ENCODE data around the gene C9orf57. TPM values are rescaled to one million over a fixed set of nuclear protein-coding genes. Genes with fewer than 3 reads are reported as not detected.
"Not testable (repeated sequence)": the region's sequence is repeated elsewhere in the genome, so short reads cannot be mapped to it uniquely, and the experiment has no call there.

The C9orf57 gene, protein sequence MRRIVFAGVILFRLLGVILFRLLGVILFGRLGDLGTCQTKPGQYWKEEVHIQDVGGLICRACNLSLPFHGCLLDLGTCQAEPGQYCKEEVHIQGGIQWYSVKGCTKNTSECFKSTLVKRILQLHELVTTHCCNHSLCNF
- total RNA-seq (not detected in 2 replicates), polyA plus RNA-seq (not detected in 2 replicates), polyA minus RNA-seq (not detected in 2 replicates)
- total RNA-seq (2013), result 0.05 TPM

DNA sequence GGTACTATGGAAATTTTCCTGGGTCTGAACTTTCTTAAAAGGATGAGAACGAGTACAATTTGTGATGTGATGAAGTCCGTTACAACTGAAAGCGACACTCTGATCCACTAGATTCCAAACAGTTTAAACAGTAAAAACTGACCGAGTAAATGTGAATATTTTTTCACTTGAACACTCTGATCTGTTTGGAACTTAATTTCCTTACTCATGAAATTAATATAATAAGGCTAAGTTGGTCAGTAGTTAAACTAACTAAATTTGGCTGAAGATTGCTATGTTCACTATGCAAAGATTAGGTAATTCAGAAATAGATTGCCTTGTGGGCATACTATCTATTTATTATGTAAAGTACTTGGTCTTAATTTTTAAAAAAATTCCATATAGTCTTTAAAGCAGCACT, at the start of gene C9orf57:
Gene C9orf57 (minus strand): TSS at position 101 of the 400 bp plus-strand sequence. CDS start 1,282 bp downstream, outside the sequence.
- Histone ChIP-seq H3K27me3 (replicated peaks in 1 of 4; ENCODE audit: control extremely low read depth in 1 of 4, control insufficient read depth in 3 of 4, insufficient read depth in 4 of 4, low read length in 3 of 4) (no peaks in the 10 kb centered on the region), H3K9me3 (ENCODE audit: control extremely low read depth in 1 of 3, control insufficient read depth in 2 of 3, insufficient read depth in 1 of 3, low read length in 2 of 3) (no peaks in the 10 kb centered on the region), H3K36me3 (replicated peaks in 1 of 2; ENCODE audit: control extremely low read depth in 1 of 2, control insufficient read depth in 1 of 2, extremely low read depth in 1 of 2, insufficient read depth in 2 of 2, low read length in 1 of 2) (no peaks in the 10 kb centered on the region), H3K4me3 (ENCODE audit: control extremely low read depth in 1 of 5, extremely low read depth in 1 of 5, insufficient read depth in 1 of 5, low read depth in 2 of 5, low read length in 4 of 5) (no peak within 1 kb of the TSS), H3K9ac (ENCODE audit: low read length) (no peak within 1 kb of the TSS), H4K20me1 (ENCODE audit: control insufficient read depth, insufficient read depth, low read length, poor library complexity, severe bottlenecking) (no peaks in the 10 kb centered on the region), H3K4me2 (replicated peaks; ENCODE audit: low read depth, low read length, poor library complexity, severe bottlenecking) (no peak within 1 kb of the TSS), H2AFZ (ENCODE audit: insufficient read depth, low read depth, low read length, poor library complexity, severe bottlenecking) (no peak within 1 kb of the TSS), H3K79me2 (ENCODE audit: control insufficient read depth, insufficient read depth, low read length) (no peaks in the 10 kb centered on the region), H3K27ac (ENCODE audit: low read length in 2 of 2) (no peak within 1 kb of the TSS), H3K4me1 (ENCODE audit: control insufficient read depth in 2 of 2, insufficient read depth in 2 of 2, low read length in 2 of 2) (no peaks in the 10 kb centered on the region)
- intact Hi-C loops (cut with micrococcal nuclease), result no loop called here
- Mint-ChIP-seq H3K4me3 (no peak within 1 kb of the TSS), H3K9me3 (ENCODE audit: insufficient read depth) (no peaks in the 10 kb centered on the region), H3K27ac (no peak within 1 kb of the TSS), H3K27me3 (peaks cover 8% of the 10 kb centered on the region), H3K4me1 (no peaks in the 10 kb centered on the region)
- ChIA-PET POLR2A (no interaction called here), CTCF (no interaction called here)
- TF ChIP-seq, protein P1, sequence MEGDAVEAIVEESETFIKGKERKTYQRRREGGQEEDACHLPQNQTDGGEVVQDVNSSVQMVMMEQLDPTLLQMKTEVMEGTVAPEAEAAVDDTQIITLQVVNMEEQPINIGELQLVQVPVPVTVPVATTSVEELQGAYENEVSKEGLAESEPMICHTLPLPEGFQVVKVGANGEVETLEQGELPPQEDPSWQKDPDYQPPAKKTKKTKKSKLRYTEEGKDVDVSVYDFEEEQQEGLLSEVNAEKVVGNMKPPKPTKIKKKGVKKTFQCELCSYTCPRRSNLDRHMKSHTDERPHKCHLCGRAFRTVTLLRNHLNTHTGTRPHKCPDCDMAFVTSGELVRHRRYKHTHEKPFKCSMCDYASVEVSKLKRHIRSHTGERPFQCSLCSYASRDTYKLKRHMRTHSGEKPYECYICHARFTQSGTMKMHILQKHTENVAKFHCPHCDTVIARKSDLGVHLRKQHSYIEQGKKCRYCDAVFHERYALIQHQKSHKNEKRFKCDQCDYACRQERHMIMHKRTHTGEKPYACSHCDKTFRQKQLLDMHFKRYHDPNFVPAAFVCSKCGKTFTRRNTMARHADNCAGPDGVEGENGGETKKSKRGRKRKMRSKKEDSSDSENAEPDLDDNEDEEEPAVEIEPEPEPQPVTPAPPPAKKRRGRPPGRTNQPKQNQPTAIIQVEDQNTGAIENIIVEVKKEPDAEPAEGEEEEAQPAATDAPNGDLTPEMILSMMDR (IDR thresholded peaks at IDR 0.05), result no peak
- TF ChIP-seq EZH2 (IDR thresholded peaks at IDR 0.05; ENCODE audit: borderline replicate concordance, insufficient read depth, low read depth, low read length, poor library complexity, severe bottlenecking), result no peak
- WGBS (ENCODE audit: insufficient coverage), result no CpG with 5 or more reads among the region's 4 CpGs
- ATAC-seq (ENCODE audit: low read depth), result no peak
- no peak for DNase-seq

DNA sequence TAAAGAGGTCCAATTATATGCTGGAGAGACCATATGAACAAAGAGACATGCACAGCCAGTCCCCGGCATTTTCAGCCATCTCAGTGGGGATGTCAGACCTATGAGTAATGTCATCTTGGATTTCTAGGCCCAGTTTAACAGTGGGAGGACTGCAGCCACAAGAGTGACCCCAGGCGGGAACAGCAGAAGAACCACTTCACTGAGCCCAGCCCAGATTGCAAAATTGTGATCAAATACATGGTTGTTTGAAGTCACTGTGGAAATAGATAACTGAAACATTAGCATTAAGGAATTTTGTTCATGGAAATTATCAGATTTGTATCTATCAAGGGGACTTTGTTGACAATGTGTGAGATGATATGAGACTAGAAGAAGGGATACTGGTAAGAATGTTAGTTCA, 42.1 kb upstream of the C9orf57 start:
- intact Hi-C loops (cut with micrococcal nuclease), result no loop called here
- Histone ChIP-seq H3K4me3 (ENCODE audit: control extremely low read depth in 1 of 5, extremely low read depth in 1 of 5, insufficient read depth in 1 of 5, low read depth in 2 of 5, low read length in 4 of 5) (no peak overlapping the region), H3K27me3 (replicated peaks in 1 of 4; ENCODE audit: control extremely low read depth in 1 of 4, control insufficient read depth in 3 of 4, insufficient read depth in 4 of 4, low read length in 3 of 4) (no peaks in the 10 kb centered on the region), H3K4me1 (ENCODE audit: control insufficient read depth in 2 of 2, insufficient read depth in 2 of 2, low read length in 2 of 2) (no peaks in the 10 kb centered on the region), H3K27ac (ENCODE audit: low read length in 2 of 2) (no peak overlapping the region), H2AFZ (ENCODE audit: insufficient read depth, low read depth, low read length, poor library complexity, severe bottlenecking) (no peak overlapping the region), H3K36me3 (replicated peaks in 1 of 2; ENCODE audit: control extremely low read depth in 1 of 2, control insufficient read depth in 1 of 2, extremely low read depth in 1 of 2, insufficient read depth in 2 of 2, low read length in 1 of 2) (no peaks in the 10 kb centered on the region), H4K20me1 (ENCODE audit: control insufficient read depth, insufficient read depth, low read length, poor library complexity, severe bottlenecking) (no peaks in the 10 kb centered on the region), H3K9ac (ENCODE audit: low read length) (no peak overlapping the region), H3K9me3 (ENCODE audit: control extremely low read depth in 1 of 3, control insufficient read depth in 2 of 3, insufficient read depth in 1 of 3, low read length in 2 of 3) (no peaks in the 10 kb centered on the region), H3K4me2 (replicated peaks; ENCODE audit: low read depth, low read length, poor library complexity, severe bottlenecking) (no peak overlapping the region), H3K79me2 (ENCODE audit: control insufficient read depth, insufficient read depth, low read length) (no peaks in the 10 kb centered on the region)
- no peaks in the 10 kb centered on the region for H3K9me3 Mint-ChIP-seq (ENCODE audit: insufficient read depth)
- ATAC-seq (ENCODE audit: low read depth) (no peak), DNase-seq (no peak)
- no peaks in the 10 kb centered on the region for H3K27me3 Mint-ChIP-seq
- 100% methylated on average over 2 of the region's 2 CpGs for WGBS (ENCODE audit: insufficient coverage)
- no peaks in the 10 kb centered on the region for H3K4me1 Mint-ChIP-seq
- CTCF ChIA-PET, result no interaction called here
- POLR2A ChIA-PET, result no interaction called here
- H3K27ac Mint-ChIP-seq, result no peak overlapping the region
- TF ChIP-seq, protein P1 (IDR thresholded peaks at IDR 0.05), result no peak
- no peak for TF ChIP-seq EZH2 (IDR thresholded peaks at IDR 0.05; ENCODE audit: borderline replicate concordance, insufficient read depth, low read depth, low read length, poor library complexity, severe bottlenecking)
- H3K4me3 Mint-ChIP-seq, result no peak overlapping the region

DNA sequence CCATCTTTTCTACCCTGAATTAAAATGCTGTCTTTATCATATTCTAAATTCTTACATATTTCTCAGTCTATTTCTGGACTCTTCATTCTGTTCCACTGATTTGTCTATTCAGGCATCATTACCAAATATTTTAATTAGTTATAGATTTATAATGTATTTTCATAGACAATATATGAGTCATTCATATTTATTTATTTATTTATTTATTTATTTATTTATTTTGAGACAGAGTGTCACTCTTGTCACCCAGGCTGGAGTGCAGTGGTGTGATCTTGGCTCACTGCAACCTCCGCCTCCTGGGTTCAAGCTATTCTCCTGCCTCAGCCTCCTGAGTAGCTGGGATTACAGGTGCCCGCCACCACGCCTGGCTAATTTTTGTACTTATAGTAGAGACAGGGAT, 35.1 kb upstream of the C9orf57 start:
- whole genome bisulfite sequencing (ENCODE audit: insufficient coverage), result no CpG with 5 or more reads among the region's 3 CpGs
- H3K79me2 ChIP-seq (ENCODE audit: control insufficient read depth, insufficient read depth, low read length); H3K4me2 ChIP-seq (replicated peaks; ENCODE audit: low read depth, low read length, poor library complexity, severe bottlenecking); H3K4me1 ChIP-seq (ENCODE audit: control insufficient read depth in 2 of 2, insufficient read depth in 2 of 2, low read length in 2 of 2); H3K27me3 Mint-ChIP-seq; intact Hi-C loops (cut with micrococcal nuclease); CTCF ChIA-PET; POLR2A ChIA-PET; H3K36me3 ChIP-seq (replicated peaks in 1 of 2; ENCODE audit: control extremely low read depth in 1 of 2, control insufficient read depth in 1 of 2, extremely low read depth in 1 of 2, insufficient read depth in 2 of 2, low read length in 1 of 2); H3K27ac ChIP-seq (ENCODE audit: low read length in 2 of 2); H3K9me3 Mint-ChIP-seq (ENCODE audit: insufficient read depth); H3K9ac ChIP-seq (ENCODE audit: low read length); H4K20me1 ChIP-seq (ENCODE audit: control insufficient read depth, insufficient read depth, low read length, poor library complexity, severe bottlenecking); H3K4me1 Mint-ChIP-seq; H3K9me3 ChIP-seq (ENCODE audit: control extremely low read depth in 1 of 3, control insufficient read depth in 2 of 3, insufficient read depth in 1 of 3, low read length in 2 of 3); H3K27me3 ChIP-seq (replicated peaks in 1 of 4; ENCODE audit: control extremely low read depth in 1 of 4, control insufficient read depth in 3 of 4, insufficient read depth in 4 of 4, low read length in 3 of 4); ATAC-seq (ENCODE audit: low read depth); H3K4me3 Mint-ChIP-seq; H3K4me3 ChIP-seq (ENCODE audit: control extremely low read depth in 1 of 5, extremely low read depth in 1 of 5, insufficient read depth in 1 of 5, low read depth in 2 of 5, low read length in 4 of 5); H3K27ac Mint-ChIP-seq; H2AFZ ChIP-seq (ENCODE audit: insufficient read depth, low read depth, low read length, poor library complexity, severe bottlenecking); DNase-seq: not testable (repeated sequence)
